Motor neuron (in vitro differentiated cells): ENCODE data around the gene RABL2B. TPM values are rescaled to one million over a fixed set of nuclear protein-coding genes. Genes with fewer than 3 reads are reported as not detected.
A peak's percentile ranks its signal among the peaks of the same experiment; 100 is the strongest.
"Not testable (repeated sequence)": the region's sequence is repeated elsewhere in the genome, so short reads cannot be mapped to it uniquely, and the experiment has no call there.

Experiments
- ATAC-seq, 8 experiments: fragments of 200-7000 bp; cut with Tn5 transposase; replicated peaks in 6 of 8; 2 replicates each; pipeline ENCODE4 v1.8.0; 2021; ENCODE audit warnings: mild to moderate bottlenecking in 8 of 8, moderate library complexity in 8 of 8
- H3K27ac ChIP-seq, 2 donors: fragments of 250-450 bp; sonication (Bioruptor Pico); 2 replicates each; pipeline ENCODE4 v1.9.0; 2021; ENCODE audit warnings: antibody characterized with exemption in 2 of 2, mild to moderate bottlenecking in 2 of 2, moderate library complexity in 1 of 2
- H3K4me1 ChIP-seq, 2 donors: fragments of 250-450 bp; sonication (Bioruptor Pico); replicated peaks in 1 of 2; 2 replicates each; pipeline ENCODE4 v1.6.1; 2021; ENCODE audit warnings: antibody characterized with exemption in 2 of 2, mild to moderate bottlenecking in 2 of 2, moderate library complexity in 1 of 2
- H3K4me3 ChIP-seq, 5 donors: fragments of 250-450 bp; sonication (Bioruptor Pico); 2 replicates each; pipeline ENCODE4 v1.9.0; 2021; ENCODE audit warnings: antibody characterized with exemption in 5 of 5, mild to moderate bottlenecking in 5 of 5, moderate library complexity in 4 of 5
- WGBS, 10 experiments: fragments of 450-650 bp; shearing (Covaris generic); methylation state at CpG; one replicate each; pipeline ENCODE4 v1.0.0; 2022; 5-methylcytosine and 5-hydroxymethylcytosine counted together
- in situ Hi-C, 9 experiments: fragments of 400-800 bp; cut with MboI; loops; one replicate each; pipeline ENCODE4 v1.15.0; 2021; ENCODE audit warnings: low sequenced_read_pairs in 9 of 9, low pct_unique_long_range_greater_than_20kb in 2 of 9; ENCODE audit not compliant: unreplicated experiment in 9 of 9
- total RNA-seq, 8 experiments: library from RNA; unstranded; fragments of 300-600 nt; gene quantifications; 2 replicates each; pipeline versions ENCODE4 v1.2.3 to v1.2.4, GENCODE V29; 2022

RABL2B gene
- total RNA-seq, 8 experiments from 2014 or later: 9.3 to 33.7 (median 22.6) TPM

DNA sequence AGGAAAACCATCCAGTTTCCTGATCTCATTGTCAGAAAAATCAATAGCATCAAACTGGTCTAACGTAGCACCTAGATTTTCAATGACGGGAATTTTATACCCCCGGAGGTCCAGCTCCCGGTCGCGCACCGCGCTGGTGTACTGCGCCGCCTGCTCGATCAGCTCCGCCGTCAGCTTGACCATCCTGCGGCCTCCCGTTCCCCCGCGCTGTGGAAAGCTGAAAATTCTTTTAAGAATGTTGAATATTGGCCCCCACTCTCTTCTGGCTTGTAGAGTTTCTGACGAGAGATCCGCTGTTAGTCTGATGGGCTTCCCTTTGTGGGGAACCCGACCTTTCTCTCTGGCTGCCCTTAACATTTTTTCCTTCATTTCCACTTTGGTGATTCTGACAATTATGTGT, 28.2 kb downstream of the RABL2B start:
- H3K4me1 ChIP-seq, ATAC-seq, H3K27ac ChIP-seq, H3K4me3 ChIP-seq, in situ Hi-C loops: not testable (repeated sequence)
- WGBS, 10 experiments: 83 to 97% (median 95%) methylated on average over 7 to 14 of the region's 20 CpGs; no CpG with 5 or more reads in 6 of the 10 experiments

DNA sequence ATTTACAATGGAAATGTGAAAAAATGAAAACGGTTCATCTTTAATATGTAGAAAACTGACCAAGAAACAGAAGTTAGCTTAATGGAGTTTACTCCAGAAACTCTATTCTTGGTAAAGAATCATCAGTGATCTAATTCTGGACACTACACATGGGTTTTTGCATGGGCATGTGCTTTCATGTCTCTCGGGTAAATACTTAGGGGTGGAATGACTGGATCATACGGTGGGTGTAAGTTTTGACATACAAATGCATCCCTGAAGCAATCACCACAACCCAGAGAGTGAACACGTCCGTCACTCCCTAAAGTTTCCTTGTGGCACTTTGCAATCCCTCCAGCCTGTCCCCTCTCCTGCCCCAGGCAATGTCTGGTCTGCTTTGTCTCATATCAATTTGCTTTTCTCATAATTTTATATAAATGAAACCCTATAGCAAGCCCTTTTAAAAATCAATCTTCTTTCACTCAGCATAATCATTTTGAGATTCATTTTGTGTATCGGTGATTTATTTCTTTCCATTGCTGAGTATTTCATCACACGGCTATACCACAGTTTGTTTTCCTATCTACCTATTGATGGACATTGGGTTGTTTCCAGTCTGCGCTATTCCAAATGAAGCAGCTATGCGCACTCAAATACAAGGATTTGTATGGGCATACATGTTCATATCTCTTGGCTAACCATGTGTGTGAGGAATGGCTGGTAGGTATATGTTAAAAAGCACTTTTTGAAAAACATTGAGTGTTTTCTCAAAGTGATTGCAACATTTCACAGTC, 33.9 kb downstream of the RABL2B start:
- peak in 7 of 8 experiments; percentile 23 to 71 (median 43) for ATAC-seq
- H3K27ac ChIP-seq, in situ Hi-C loops, H3K4me1 ChIP-seq, H3K4me3 ChIP-seq: not testable (repeated sequence)
- WGBS, 10 experiments: 0 to 100% (median 60%) methylated on average over 1 to 4 of the region's 9 CpGs; no CpG with 5 or more reads in 1 of the 10 experiments

DNA sequence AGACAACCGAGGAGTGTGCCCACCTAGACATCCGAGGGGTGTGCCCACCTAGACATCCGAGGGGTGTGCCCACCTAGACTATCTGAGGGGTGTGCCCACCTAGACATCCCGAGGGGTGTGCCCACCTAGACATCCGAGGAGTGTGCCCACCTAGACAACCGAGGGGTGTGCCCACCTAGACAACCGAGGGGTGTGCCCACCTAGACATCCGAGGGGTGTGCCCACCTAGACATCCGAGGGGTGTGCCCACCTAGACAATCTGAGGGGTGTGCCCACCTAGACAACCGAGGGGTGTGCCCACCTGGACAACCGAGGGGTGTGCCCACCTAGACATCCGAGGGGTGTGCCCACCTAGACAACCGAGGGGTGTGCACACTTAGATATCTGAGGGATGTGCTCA, 34.8 kb downstream of the RABL2B start:
- H3K4me1 ChIP-seq, H3K4me3 ChIP-seq, in situ Hi-C loops, ATAC-seq, H3K27ac ChIP-seq: not testable (repeated sequence)
- WGBS, 10 experiments: 60 to 100% (median 62%) methylated on average over 1 to 2 of the region's 13 CpGs; no CpG with 5 or more reads in 7 of the 10 experiments

DNA sequence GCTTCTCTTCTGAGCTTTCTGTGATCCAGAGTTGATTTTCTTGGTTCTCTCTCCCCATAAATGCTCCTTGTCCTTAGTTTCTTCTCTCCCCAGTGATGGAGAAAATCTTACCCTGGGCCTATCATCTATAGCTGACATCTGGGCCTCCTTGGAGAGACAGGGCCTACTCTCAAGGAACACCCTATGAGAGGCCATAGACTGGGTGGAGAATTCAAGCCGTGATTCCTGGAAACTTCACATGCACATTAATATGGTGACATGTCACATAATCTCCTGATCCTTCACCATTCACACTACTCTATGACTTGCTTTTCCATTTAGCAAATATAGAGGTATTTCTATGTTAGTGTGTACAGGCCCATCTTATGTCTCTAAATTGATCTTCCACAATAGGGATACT, 35.9 kb downstream of the RABL2B start:
- H3K27ac ChIP-seq, in situ Hi-C loops, H3K4me1 ChIP-seq, H3K4me3 ChIP-seq: not testable (repeated sequence)
- WGBS, 10 experiments: 100% methylated on average over 1 of the region's 1 CpG; no CpG with 5 or more reads in 9 of the 10 experiments
- peak in 3 of 8 experiments; percentile 18 to 95 (median 87) for ATAC-seq

DNA sequence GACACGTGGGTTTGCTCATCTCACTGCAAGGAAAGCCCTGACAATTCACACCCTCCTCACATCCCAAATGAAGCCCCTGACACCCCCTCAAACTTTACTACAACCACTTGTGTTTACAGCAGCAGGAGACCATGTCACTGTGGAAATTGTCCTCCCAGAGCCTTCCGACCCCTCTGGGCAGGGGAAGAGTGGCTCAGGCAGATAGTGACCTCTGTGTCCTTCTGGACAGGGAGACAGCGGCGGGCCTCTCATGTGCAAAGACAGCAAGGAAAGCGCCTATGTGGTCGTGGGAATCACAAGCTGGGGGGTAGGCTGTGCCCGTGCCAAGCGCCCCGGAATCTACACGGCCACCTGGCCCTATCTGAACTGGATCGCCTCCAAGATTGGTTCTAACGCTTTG, 39.0 kb downstream of the RABL2B start:
- H3K4me3 ChIP-seq, H3K4me1 ChIP-seq, ATAC-seq, H3K27ac ChIP-seq, in situ Hi-C loops: not testable (repeated sequence)
- no CpG with 5 or more reads among the region's 12 CpGs for WGBS, 10 experiments

DNA sequence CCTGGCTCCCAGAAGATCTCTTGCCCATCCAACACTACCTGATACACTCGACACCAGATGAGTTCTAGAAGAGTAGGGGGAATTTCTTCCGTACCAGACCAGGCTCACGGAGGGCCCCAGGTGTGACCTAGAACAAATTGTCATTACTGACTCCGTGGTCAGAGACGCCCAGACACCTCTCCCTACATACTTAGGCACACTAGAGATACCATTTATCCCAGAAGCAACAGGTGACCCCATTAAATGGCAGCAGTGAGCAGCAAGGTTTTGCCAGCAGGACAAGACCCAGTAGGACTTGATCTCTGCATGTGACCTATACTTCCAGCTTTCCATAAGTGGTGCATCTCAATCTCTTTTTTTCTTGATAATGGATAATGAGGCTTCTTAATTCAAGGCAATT, 42.7 kb downstream of the RABL2B start:
- H3K27ac ChIP-seq, ATAC-seq, in situ Hi-C loops, H3K4me1 ChIP-seq, H3K4me3 ChIP-seq: not testable (repeated sequence)
- WGBS, 10 experiments: 60 to 65% methylated on average over 2 of the region's 5 CpGs; no CpG with 5 or more reads in 8 of the 10 experiments

DNA sequence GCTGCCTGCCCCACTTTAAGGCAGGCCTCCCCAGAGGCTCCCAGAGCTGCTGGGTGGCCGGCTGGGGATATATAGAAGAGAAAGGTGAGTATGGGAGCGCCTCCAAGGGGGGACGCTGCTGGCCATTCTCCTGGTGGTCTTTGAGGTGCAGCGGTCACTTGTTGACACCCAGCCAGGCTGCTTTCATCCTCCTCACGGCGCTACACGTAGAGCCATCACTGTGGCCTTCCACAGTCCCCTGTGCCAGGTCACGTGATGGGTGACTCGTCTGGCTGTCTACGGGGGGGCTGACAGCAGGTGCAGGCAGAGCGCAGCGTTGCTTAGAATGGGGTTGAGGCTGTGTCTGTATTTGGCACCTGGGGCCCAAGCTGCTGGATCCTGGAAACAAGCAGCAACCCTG, 43.5 kb downstream of the RABL2B start:
- 40 to 73% (median 56%) methylated on average over 1 to 8 of the region's 12 CpGs; no CpG with 5 or more reads in 7 of the 10 experiments for WGBS, 10 experiments
- in situ Hi-C loops: no loop called here
- peak in 5 of 8 experiments; percentile 67 to 78 (median 72) for ATAC-seq
- no peaks in the 10 kb centered on the region for H3K4me1 ChIP-seq
- no peak overlapping the region for H3K27ac ChIP-seq
- H3K4me3 ChIP-seq: no peak overlapping the region

DNA sequence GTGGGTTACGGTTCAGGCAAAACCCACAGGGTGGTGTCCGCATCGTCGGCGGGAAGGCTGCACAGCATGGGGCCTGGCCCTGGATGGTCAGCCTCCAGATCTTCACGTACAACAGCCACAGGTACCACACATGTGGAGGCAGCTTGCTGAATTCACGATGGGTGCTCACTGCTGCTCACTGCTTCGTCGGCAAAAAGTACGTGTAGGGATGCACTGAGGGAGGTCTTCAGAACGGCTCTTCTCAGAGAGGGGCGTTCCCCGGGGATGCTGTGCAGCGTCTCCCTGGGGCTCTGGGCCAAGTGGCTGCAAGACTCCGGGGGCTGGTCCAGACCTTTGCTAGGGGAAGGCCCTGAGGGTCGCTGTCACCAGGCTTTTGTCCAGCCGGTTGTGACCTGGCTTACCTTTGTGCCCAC, 44.2 kb downstream of the RABL2B start:
- no peak for ATAC-seq
- in situ Hi-C loops: no loop called here
- Histone ChIP-seq H3K4me3 (no peak overlapping the region), H3K4me1 (peaks cover 2% of the 10 kb centered on the region in 2 donors), H3K27ac (no peak overlapping the region)
- 44 to 80% (median 55%) methylated on average over 1 to 9 of the region's 17 CpGs; no CpG with 5 or more reads in 6 of the 10 experiments for WGBS, 10 experiments

DNA sequence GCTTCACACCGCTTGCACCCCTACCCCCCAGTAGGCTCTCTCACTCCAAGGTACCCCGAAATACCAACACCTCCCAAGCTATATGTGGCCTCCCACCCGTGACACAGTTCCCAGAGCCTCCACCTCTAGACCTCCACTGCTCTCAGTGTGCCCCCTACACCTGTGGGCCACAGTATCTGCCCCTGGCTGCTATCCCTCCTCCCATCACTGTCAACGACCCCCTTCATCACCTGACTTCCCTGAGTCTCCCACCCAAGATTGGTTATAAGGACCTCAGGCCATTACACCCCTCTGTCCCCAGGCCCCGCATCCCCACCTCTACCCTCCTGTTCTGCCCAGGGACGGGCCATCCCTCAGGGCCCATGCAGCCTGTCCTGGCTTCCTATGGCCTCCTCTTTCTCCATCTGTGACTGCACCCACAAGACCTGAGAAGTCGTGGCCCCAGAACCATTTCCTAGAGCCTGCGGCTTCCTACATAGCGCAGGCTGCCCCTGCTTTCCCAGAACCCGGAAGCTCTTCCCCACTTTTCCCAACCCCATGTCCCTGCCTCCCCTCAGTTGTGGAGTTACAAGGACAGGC, 44.7 kb downstream of the RABL2B start:
- in situ Hi-C loops: no loop called here
- 93 to 100% (median 100%) methylated on average over 1 to 3 of the region's 10 CpGs; no CpG with 5 or more reads in 6 of the 10 experiments for WGBS, 10 experiments
- H3K4me1 ChIP-seq: peaks cover 7% of the 10 kb centered on the region in 2 donors
- H3K4me3 ChIP-seq: no peak overlapping the region
- ATAC-seq: no peak
- no peak overlapping the region for H3K27ac ChIP-seq

DNA sequence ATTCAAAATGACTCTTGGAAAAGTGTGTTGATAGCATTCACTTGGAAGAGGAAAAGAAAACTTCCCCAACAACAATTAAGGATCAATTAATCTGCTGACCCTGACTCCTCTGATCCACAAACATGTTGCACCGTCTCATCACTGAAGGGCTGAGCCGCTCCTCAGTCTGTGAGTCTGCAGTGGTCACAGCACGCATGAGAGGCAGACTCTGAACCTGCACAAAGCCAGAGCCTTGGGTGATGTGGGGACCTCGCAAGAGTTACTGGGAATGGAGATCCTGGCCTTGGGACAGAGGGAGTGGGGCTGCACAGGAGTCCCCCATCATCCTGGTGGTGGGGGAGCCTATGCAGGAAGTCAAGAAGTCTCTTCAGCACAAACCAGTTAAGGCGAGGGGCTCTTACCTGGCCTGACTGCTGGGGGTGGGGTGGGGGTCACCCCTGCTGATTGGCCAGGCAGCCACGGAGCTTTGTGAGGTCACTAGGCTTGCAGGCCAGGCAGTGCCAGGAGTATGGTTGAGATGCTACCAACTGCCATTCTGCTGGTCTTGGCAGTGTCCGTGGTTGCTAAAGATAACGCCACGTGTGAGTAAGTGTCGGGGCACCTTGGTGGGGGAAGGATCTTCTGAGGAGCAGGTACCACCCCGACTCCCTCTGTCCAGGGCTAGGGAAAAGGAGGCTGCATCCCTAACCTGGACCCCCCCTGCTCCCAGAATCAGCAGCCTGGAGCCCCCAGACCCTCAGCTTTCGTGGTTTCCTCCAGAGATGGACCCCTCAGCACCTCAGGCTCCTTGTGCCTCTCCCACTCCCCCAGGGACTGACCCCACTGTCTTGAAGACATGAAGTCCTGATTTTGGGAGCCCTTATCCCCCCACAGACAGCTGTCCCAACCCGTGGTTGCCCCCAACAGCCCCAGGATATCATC, 45.4 kb downstream of the RABL2B start, which contains the start of gene ACR:
Gene ACR (plus strand): TSS at position 477 of the 921 bp plus-strand sequence. CDS start 32 bp downstream, at position 509.
- in situ Hi-C loops: no loop called here
- no peak for ATAC-seq
- 40 to 100% (median 67%) methylated on average over 1 to 5 of the region's 13 CpGs; no CpG with 5 or more reads in 5 of the 10 experiments for WGBS, 10 experiments

DNA sequence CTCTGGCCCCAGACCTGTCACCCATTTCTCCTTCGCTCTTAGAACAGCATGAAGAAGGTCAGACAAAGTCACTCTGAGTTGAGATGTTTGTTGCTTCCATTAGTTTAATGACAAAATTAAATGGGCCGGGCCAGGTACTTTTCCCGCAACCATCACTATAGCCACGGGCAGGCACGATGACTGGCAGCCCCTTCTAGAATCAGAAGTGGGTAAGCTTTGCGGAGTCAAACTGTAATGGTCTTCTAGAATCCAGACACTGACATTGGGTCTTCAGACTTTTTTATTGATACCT, 47.8 kb downstream of the RABL2B start:
- H3K27ac ChIP-seq: no peak overlapping the region
- no peak overlapping the region for H3K4me3 ChIP-seq
- no peak for ATAC-seq
- H3K4me1 ChIP-seq: peaks cover 19 to 23% of the 10 kb centered on the region in 2 donors
- in situ Hi-C loops: no loop called here
- WGBS, 10 experiments: 70 to 84% (median 80%) methylated on average over 1 to 5 of the region's 6 CpGs; no CpG with 5 or more reads in 5 of the 10 experiments

More for the DNA sequence above, 45.4 kb downstream of the RABL2B start, which contains the start of gene ACR:
- Histone ChIP-seq H3K27ac (no peak within 1 kb of the TSS), H3K4me1 (peaks cover 15% of the 10 kb centered on the region in 2 donors), H3K4me3 (no peak within 1 kb of the TSS)

DNA sequence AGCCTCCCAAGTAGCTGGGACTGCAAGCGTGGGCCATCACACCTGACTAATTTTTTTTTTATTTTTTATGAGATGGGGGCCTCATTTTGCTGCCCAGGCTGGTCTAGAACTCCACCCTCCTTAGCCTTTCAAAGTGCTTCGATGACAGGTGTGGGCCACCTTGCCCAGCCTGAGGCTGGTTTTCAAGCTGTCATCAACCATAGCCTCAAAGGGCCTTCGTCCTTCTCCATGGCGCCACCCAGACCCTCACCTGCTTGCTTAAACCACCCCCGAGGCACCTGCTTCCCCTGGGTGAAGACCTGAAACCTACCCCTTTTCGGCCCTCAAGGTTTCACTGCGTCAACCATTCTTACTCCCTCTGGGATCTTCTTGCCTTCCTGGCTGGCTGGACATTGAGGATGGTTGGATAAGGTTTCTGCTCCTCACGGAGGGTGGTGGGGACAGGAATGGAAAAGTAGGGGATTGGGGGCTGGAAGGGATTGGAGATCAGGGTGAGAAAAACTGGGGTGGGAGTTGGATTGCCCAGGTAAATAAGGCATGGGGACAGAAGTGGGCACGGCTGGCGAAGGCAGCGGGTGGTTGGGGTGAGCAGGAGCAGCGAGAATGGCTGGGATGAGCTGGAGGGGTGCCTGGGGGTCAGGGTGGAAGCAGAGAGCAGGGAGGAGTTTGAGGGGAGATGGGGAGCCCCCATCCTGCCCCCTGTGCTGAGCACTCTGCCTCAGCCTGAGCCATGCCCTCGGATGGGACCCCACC, 48.3 kb downstream of the RABL2B start:
- H3K4me3 ChIP-seq: no peak overlapping the region
- H3K27ac ChIP-seq: no peak overlapping the region
- peaks cover 19 to 23% of the 10 kb centered on the region in 2 donors for H3K4me1 ChIP-seq
- ATAC-seq: no peak
- in situ Hi-C loops: no loop called here
- 44 to 100% (median 80%) methylated on average over 1 to 7 of the region's 13 CpGs; no CpG with 5 or more reads in 4 of the 10 experiments for WGBS, 10 experiments
